K562 (cell line): ENCODE results near the gene RPS15A. TPM values are rescaled to one million over a fixed set of nuclear protein-coding genes. Genes with fewer than 3 reads are reported as not detected.

Experiments used
- ATAC-seq: fragments of 200-7000 bp; cut with Tn5 transposase; 3 replicates; pipeline ENCODE4 v1.9.1; 2020; ENCODE audit warnings: moderate library complexity
- BruUV-seq: library from RNA; stranded (reverse); fragments of 400-500 nt; replicated peaks from 2 replicates; lab custom pipeline; 2021; lab: Mats Ljungman, UMichigan
- CTCF ChIA-PET: fragments of 300-600 bp; formaldehyde crosslinking; extraction: SDS; loops from one replicate; lab custom pipeline; 2021; ENCODE audit warnings: low intra/inter-chr PET ratio; lab: Yijun Ruan, JAX
- POLR2A ChIA-PET: fragments of 300-600, 350-650 bp; sonication (Branson Sonifier 250); formaldehyde crosslinking; extraction: SDS; loops from one replicate; lab custom pipeline; 2021; ENCODE audit warnings: antibody characterized with exemption, inconsistent platforms; lab: Yijun Ruan, JAX
- DNase-seq, 4 experiments: peaks; one replicate each; pipeline versions ENCODE4 v3.0.0 to v3.0.0-alpha.2; 2011 to 2018; ENCODE audit warnings: low spot score in 3 of 4, mixed read lengths in 3 of 4; ENCODE audit errors: extremely low read depth in 1 of 4
- FAIRE-seq: peaks from 2 replicates; lab custom pipeline; 2011; peaks lifted over from hg19 to GRCh38; lab: Jason Lieb, UNC
- H2AFZ ChIP-seq: 2 replicates; pipeline ENCODE4 v1.6.0; 2011; ENCODE audit warnings: low read depth, low read length, control low read depth, inconsistent platforms
- H3K27ac ChIP-seq: fragments of 200-600 bp; 3 replicates; pipeline ENCODE4 v1.8.0; 2011; ENCODE audit warnings: low read depth, mild to moderate bottlenecking, control low read depth, inconsistent platforms, low read length, moderate library complexity, mixed read lengths; ENCODE audit errors: extremely low read depth
- H3K27me3 ChIP-seq, 2 experiments: fragments of 300-600 bp in 1 of 2; 2 replicates in 1 of 2; 3 replicates in 1 of 2; pipeline versions ENCODE4 v1.6.0 to v1.8.0; 2011; ENCODE audit warnings: inconsistent platforms in 2 of 2, low read length in 2 of 2, mild to moderate bottlenecking in 1 of 2, mixed read lengths in 1 of 2, moderate library complexity in 1 of 2; ENCODE audit not compliant: control insufficient read depth in 2 of 2, insufficient read depth in 2 of 2
- H3K36me3 ChIP-seq: fragments of 300-600 bp; 3 replicates; pipeline ENCODE4 v1.8.0; 2011; ENCODE audit warnings: mild to moderate bottlenecking, low read length, inconsistent platforms; ENCODE audit not compliant: control insufficient read depth, insufficient read depth
- H3K4me1 ChIP-seq, 2 experiments: fragments of 200-600 bp in 1 of 2; replicated peaks in 1 of 2; 2 replicates in 1 of 2; 3 replicates in 1 of 2; pipeline versions ENCODE4 v1.5.1 to v1.8.0; 2011; ENCODE audit warnings: inconsistent platforms in 2 of 2, low read length in 2 of 2, mild to moderate bottlenecking in 1 of 2, mixed read lengths in 1 of 2, moderate library complexity in 1 of 2; ENCODE audit not compliant: control insufficient read depth in 2 of 2, insufficient read depth in 2 of 2
- H3K4me2 ChIP-seq: 2 replicates; pipeline ENCODE4 v1.6.1; 2011; ENCODE audit warnings: low read length, control low read depth, inconsistent platforms, mixed read lengths; ENCODE audit not compliant: insufficient read depth
- H3K4me3 ChIP-seq: fragments of 200-600 bp; sonication (generic), shearing (Covaris generic); 2 replicates; pipeline ENCODE4 v1.5.1; 2016; ENCODE audit warnings: control low read depth, inconsistent platforms
- H3K79me2 ChIP-seq: fragments of 200-600 bp; 3 replicates; pipeline ENCODE4 v1.8.0; 2011; ENCODE audit warnings: low read length, inconsistent platforms; ENCODE audit not compliant: control insufficient read depth, insufficient read depth
- H3K9ac ChIP-seq, 2 experiments: 2 replicates each; pipeline versions ENCODE4 v1.6.0 to v1.6.1; 2011; ENCODE audit warnings: low read depth in 2 of 2, low read length in 2 of 2, control low read depth in 1 of 2, inconsistent platforms in 1 of 2, mild to moderate bottlenecking in 1 of 2, mixed read lengths in 1 of 2; ENCODE audit not compliant: insufficient read depth in 1 of 2
- H3K9me1 ChIP-seq: one replicate; pipeline ENCODE4 v1.6.0; 2011; ENCODE audit warnings: inconsistent platforms, mild to moderate bottlenecking, low read length, moderate library complexity; ENCODE audit not compliant: control insufficient read depth, insufficient read depth
- H3K9me3 ChIP-seq: replicated peaks from 2 replicates; pipeline ENCODE4 v1.5.1; 2011; ENCODE audit warnings: low read depth, low read length, inconsistent platforms; ENCODE audit not compliant: control insufficient read depth, insufficient read depth
- H4K20me1 ChIP-seq: replicated peaks from 2 replicates; pipeline ENCODE4 v1.6.1; 2011; ENCODE audit warnings: low read length, inconsistent platforms, mixed read lengths; ENCODE audit not compliant: control insufficient read depth, insufficient read depth
- BMI1 ChIP-seq: fragments of 150-350 bp; IDR thresholded peaks from 2 replicates; pipeline ENCODE4 v1.6.1; 2014; ENCODE audit warnings: low read length
- E2F8 ChIP-seq: fragments of 450-650 bp; IDR thresholded peaks from 2 replicates; pipeline ENCODE4 v1.7.1; 2018; ENCODE audit warnings: mild to moderate bottlenecking, low read depth; ENCODE audit not compliant: partially characterized antibody
- FOXK2 ChIP-seq, 2 experiments: fragments of 450-650 bp; IDR thresholded peaks in 1 of 2; conservative IDR thresholded peaks in 1 of 2; 2 replicates each; pipeline ENCODE4 v1.6.1; 2016; ENCODE audit warnings: low read depth in 2 of 2, mild to moderate bottlenecking in 1 of 2
- JUND ChIP-seq, 2 experiments: IDR thresholded peaks; 2 replicates in 1 of 2; 3 replicates in 1 of 2; pipeline ENCODE4 v1.6.1; 2011; ENCODE audit warnings: borderline replicate concordance in 2 of 2, low read depth in 2 of 2, low read length in 2 of 2, improper control_type of control experiment in 1 of 2, missing biosample characterization in 1 of 2, missing genetic modification characterization in 1 of 2, missing genetic modification reagents in 1 of 2
- ZNF277 ChIP-seq: fragments of 250-450 bp; sonication (Bioruptor Pico); IDR thresholded peaks from 2 replicates; pipeline ENCODE4 v1.8.0; 2022; ENCODE audit warnings: inconsistent platforms, mild to moderate bottlenecking, moderate library complexity, borderline replicate concordance
- ZNF316 ChIP-seq: fragments of 450-650 bp; IDR thresholded peaks from 2 replicates; pipeline ENCODE4 v1.6.1; 2016
- ZNF512 ChIP-seq: IDR thresholded peaks from 2 replicates; pipeline ENCODE4 v1.6.1; 2016; ENCODE audit warnings: missing genetic modification characterization, missing compliant biosample characterization
- ZNF695 ChIP-seq: fragments of 450-650 bp; formaldehyde crosslinking; IDR thresholded peaks from 2 replicates; pipeline ENCODE4 v1.4.0; 2020; ENCODE audit warnings: mild to moderate bottlenecking, moderate library complexity
- ZNF707 ChIP-seq: fragments of 250-450 bp; sonication (Bioruptor Pico); conservative IDR thresholded peaks from 2 replicates; pipeline ENCODE4 v1.8.0; 2022; ENCODE audit warnings: inconsistent platforms, mild to moderate bottlenecking, moderate library complexity
- WGBS: fragments of 100-300 bp; shearing (Covaris generic); methylation state at CpG from one replicate; pipeline ENCODE4 v1.1.6; 2016; ENCODE audit warnings: low coverage, mixed read lengths; ENCODE audit not compliant: insufficient coverage; ENCODE audit errors: missing lambda C conversion rate; 5-methylcytosine and 5-hydroxymethylcytosine counted together
- in situ Hi-C: fragments of 300-500 bp; cut with MboI; formaldehyde crosslinking; loops from 4 replicates; pipeline ENCODE4 v1.15.0; 2018; ENCODE audit warnings: inconsistent platforms, mixed read lengths
- intact Hi-C: fragments of 100-400 bp; cut with micrococcal nuclease; formaldehyde crosslinking; loops from 2 replicates; pipeline ENCODE4 v1.14.2; 2022
- polyA plus RNA-seq, 8 experiments: library from polyadenylated mRNA; depleted of rRNA in 4 of 8; stranded (reverse) in 5 of 8; unstranded in 3 of 8; fragments of >200 nt; fragmentation: Nextera tagmentation in 2 of 8; fragmentation: Illumina TruSeq in 1 of 8; extraction: Ambion mirVana in 2 of 8; extraction: Trizol in 1 of 8; gene quantifications; 2 replicates each; pipeline versions ENCODE4 v1.2.1 to v1.2.3, GENCODE V29; 2011 to 2014; ENCODE audit warnings: inconsistent platforms in 1 of 8, missing spikeins in 1 of 8
- total RNA-seq, 7 experiments: library from RNA; depleted of rRNA in 6 of 7; stranded (reverse); fragments of >200 nt in 6 of 7; fragmentation: Illumina TruSeq in 2 of 7; extraction: Trizol in 2 of 7; gene quantifications; 2 replicates each; pipeline versions ENCODE4 v1.2.1 to v1.2.3, GENCODE V29; 2011 to 2021; ENCODE audit warnings: low replicate concordance in 1 of 7

RPS15A gene
- total and polyA plus RNA-seq, 9 of the 15 experiments (the other 6 are each of a cell fraction or from before 2014, with no cell fraction given): 1,397 to 5,474 (median 2,798) TPM

- no peak for ATAC-seq
- no peaks in the 10 kb centered on the region for H3K9me3 ChIP-seq
- TF ChIP-seq ZNF277 (no peak), JUND (IDR thresholded peaks at IDR 0.05; ENCODE audit: borderline replicate concordance, low read depth, low read length) (no peak), JUND (tag; IDR thresholded peaks at IDR 0.05; ENCODE audit: borderline replicate concordance, low read depth, low read length) (no peak), ZNF695 (no peak), ZNF316 (no peak), ZNF707 (no peak), FOXK2 (conservative IDR thresholded peaks at IDR 0.05 in 1 of 2, IDR thresholded peaks at IDR 0.05 in 1 of 2; ENCODE audit: low read depth in 2 of 2) (no peak), ZNF512 (tag) (no peak), BMI1 (no peak), E2F8 (no peak)
- TF ChIP-seq, all 486 proteins: peak for 0
- peak overlapping the region; percentile 88; the same call in 1 of the 3 replicates for H3K27ac ChIP-seq
- H3K9me1 ChIP-seq: no peaks in the 10 kb centered on the region
- peaks cover 18% of the 10 kb centered on the region; the same call in 1 of the 2 replicates for H4K20me1 ChIP-seq
- peaks cover 60% of the 10 kb centered on the region for H3K36me3 ChIP-seq
- ChIA-PET CTCF (no interaction called here), POLR2A (interaction anchor here (0.8 to 10.2 kb wide), 9 partner anchors 11 to 756 kb away, joined by 3 to 342 read pairs (median 6); partner anchors contain the start of genes RPS15A and VPS35L)
- in situ Hi-C loops: no loop called here
- H3K4me3 ChIP-seq: peak overlapping the region; percentile 85
- H2AFZ ChIP-seq: no peak overlapping the region
- no peaks in the 10 kb centered on the region for H3K27me3 ChIP-seq
- peak overlapping the region; percentile 88 to 93 for H3K9ac ChIP-seq
- H3K79me2 ChIP-seq: peaks cover 58% of the 10 kb centered on the region
- 33% methylated on average over 3 of the region's 3 CpGs for WGBS
- H3K4me2 ChIP-seq: peak overlapping the region; percentile 91
- BruUV-seq: no TSS peak
- intact Hi-C loops: no loop called here
- H3K4me1 ChIP-seq: peaks cover 18% of the 10 kb centered on the region in 2 experiments; a peak in 4 of 5 replicates
- FAIRE-seq: no peak
- DNase-seq: no peak
These were observed 9.4 kb upstream of the RPS15A start for GRCh38 chr16:18799500-18799899.
